Natural killer cell (primary cell): ENCODE data around the gene NFU1. TPM values are rescaled to one million over a fixed set of nuclear protein-coding genes. Genes with fewer than 3 reads are reported as not detected.

Experiments used
- ATAC-seq, 3 donors: fragments of 150-1000 bp in 2 of 3; fragments of 200-7000 bp in 1 of 3; cut with Tn5 transposase; 1 replicate in 1 of 3; 2 replicates in 2 of 3; pipeline ENCODE4 v1.10.0; 2021; ENCODE audit warnings: mild to moderate bottlenecking in 2 of 3, moderate library complexity in 2 of 3
- DNase-seq, 2 donors: peaks; one replicate each; pipeline versions ENCODE4 v3.0.0 to v3.0.0-alpha.2; 2013 to 2021; ENCODE audit warnings: mixed read lengths in 1 of 2
- H3K27ac ChIP-seq: one replicate; pipeline ENCODE4 v1.5.1; 2013; ENCODE audit warnings: mild to moderate bottlenecking, low read length
- H3K27me3 ChIP-seq: one replicate; pipeline ENCODE4 v1.6.1; 2013; ENCODE audit warnings: low read length; ENCODE audit not compliant: control insufficient read depth, insufficient read depth
- H3K36me3 ChIP-seq: one replicate; pipeline ENCODE4 v1.6.1; 2013; ENCODE audit warnings: low read length; ENCODE audit not compliant: control insufficient read depth, insufficient read depth
- H3K4me1 ChIP-seq: one replicate; pipeline ENCODE4 v1.6.1; 2013; ENCODE audit warnings: low read length; ENCODE audit not compliant: control insufficient read depth, insufficient read depth
- H3K4me3 ChIP-seq: one replicate; pipeline ENCODE4 v1.5.1; 2013; ENCODE audit warnings: low read length
- H3K9me3 ChIP-seq: one replicate; pipeline ENCODE4 v1.6.1; 2013; ENCODE audit warnings: low read length; ENCODE audit not compliant: control insufficient read depth, insufficient read depth
- H3K27ac Mint-ChIP-seq, 2 donors: one replicate each; pipeline ENCODE4 v1.8.0; 2022; ENCODE audit warnings: mild to moderate bottlenecking in 2 of 2, mixed read lengths in 2 of 2, moderate library complexity in 1 of 2
- H3K27me3 Mint-ChIP-seq, 2 donors: one replicate each; pipeline ENCODE4 v1.8.0; 2022; ENCODE audit warnings: low read depth in 2 of 2, mixed read lengths in 2 of 2
- H3K36me3 Mint-ChIP-seq: one replicate; pipeline ENCODE4 v1.8.0; 2022; ENCODE audit warnings: mixed read lengths
- H3K4me1 Mint-ChIP-seq, 2 donors: one replicate each; pipeline ENCODE4 v1.8.0; 2022; ENCODE audit warnings: mixed read lengths in 2 of 2
- H3K4me3 Mint-ChIP-seq: one replicate; pipeline ENCODE4 v1.8.0; 2022; ENCODE audit warnings: mild to moderate bottlenecking, moderate library complexity, mixed read lengths
- H3K9me3 Mint-ChIP-seq, 2 donors: one replicate each; pipeline ENCODE4 v1.8.0; 2022; ENCODE audit warnings: mixed read lengths in 2 of 2
- WGBS: methylation state at CpG from one replicate; pipeline ENCODE4 v1.1.7; 2013; ENCODE audit warnings: missing lambda C conversion rate; ENCODE audit not compliant: insufficient coverage; 5-methylcytosine and 5-hydroxymethylcytosine counted together
- intact Hi-C: fragments of 100-400 bp; cut with micrococcal nuclease; formaldehyde crosslinking; loops from one replicate; pipeline ENCODE4 v1.14.2; 2022
- total RNA-seq, 4 donors: library from RNA; stranded (reverse); fragments of 120-200 nt in 1 of 4; gene quantifications; one replicate each; pipeline versions ENCODE4 v1.2.3 to v1.2.4, GENCODE V29; 2013 to 2022
- TF ChIP-seq, protein P1 (sequence below): fragments of 200-600 bp; IDR thresholded peaks from one replicate; pipeline ENCODE4 v1.8.0; 2022; ENCODE audit warnings: antibody characterized with exemption

The NFU1 gene
- total RNA-seq, 3 donors from 2014 or later (not counting 1 experiment from before 2014, with no cell fraction given): 21.4 to 25.0 (median 23.6) TPM

DNA sequence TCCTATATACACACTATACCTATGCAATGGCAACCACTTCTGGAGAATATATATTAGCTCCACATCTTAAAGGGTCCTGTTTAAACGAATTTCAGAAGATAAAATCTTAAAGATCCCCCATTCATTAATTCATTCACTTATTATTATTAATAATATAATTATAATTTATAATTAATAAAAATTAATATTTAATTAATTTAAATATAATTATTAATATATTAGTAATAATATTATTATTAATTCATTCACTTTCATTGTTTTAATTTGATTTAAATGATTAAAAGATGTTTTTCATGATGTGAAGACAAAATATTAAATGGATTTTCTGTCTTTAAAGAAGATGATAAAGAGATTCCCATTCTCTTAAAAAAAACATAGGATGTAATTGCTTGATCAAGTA, 21.1 kb downstream of the NFU1 start:
- H3K36me3 ChIP-seq: peaks cover 21% of the 10 kb centered on the region
- TF ChIP-seq, protein P1, sequence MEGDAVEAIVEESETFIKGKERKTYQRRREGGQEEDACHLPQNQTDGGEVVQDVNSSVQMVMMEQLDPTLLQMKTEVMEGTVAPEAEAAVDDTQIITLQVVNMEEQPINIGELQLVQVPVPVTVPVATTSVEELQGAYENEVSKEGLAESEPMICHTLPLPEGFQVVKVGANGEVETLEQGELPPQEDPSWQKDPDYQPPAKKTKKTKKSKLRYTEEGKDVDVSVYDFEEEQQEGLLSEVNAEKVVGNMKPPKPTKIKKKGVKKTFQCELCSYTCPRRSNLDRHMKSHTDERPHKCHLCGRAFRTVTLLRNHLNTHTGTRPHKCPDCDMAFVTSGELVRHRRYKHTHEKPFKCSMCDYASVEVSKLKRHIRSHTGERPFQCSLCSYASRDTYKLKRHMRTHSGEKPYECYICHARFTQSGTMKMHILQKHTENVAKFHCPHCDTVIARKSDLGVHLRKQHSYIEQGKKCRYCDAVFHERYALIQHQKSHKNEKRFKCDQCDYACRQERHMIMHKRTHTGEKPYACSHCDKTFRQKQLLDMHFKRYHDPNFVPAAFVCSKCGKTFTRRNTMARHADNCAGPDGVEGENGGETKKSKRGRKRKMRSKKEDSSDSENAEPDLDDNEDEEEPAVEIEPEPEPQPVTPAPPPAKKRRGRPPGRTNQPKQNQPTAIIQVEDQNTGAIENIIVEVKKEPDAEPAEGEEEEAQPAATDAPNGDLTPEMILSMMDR: no peak
- Mint-ChIP-seq H3K27ac (no peak overlapping the region), H3K4me1 (no peaks in the 10 kb centered on the region), H3K4me3 (no peak overlapping the region), H3K27me3 (no peaks in the 10 kb centered on the region), H3K9me3 (no peaks in the 10 kb centered on the region), H3K36me3 (no peaks in the 10 kb centered on the region)
- intact Hi-C loops: no loop called here
- H3K9me3 ChIP-seq: no peaks in the 10 kb centered on the region
- H3K4me3 ChIP-seq: no peak overlapping the region
- no peak for DNase-seq
- WGBS: no CpG with 5 or more reads among the region's 1 CpG
- no peak overlapping the region for H3K27ac ChIP-seq
- no peak for ATAC-seq
- H3K4me1 ChIP-seq: no peaks in the 10 kb centered on the region
- H3K27me3 ChIP-seq: no peaks in the 10 kb centered on the region

- no peak overlapping the region for H3K27ac ChIP-seq
- H3K27me3 ChIP-seq: no peaks in the 10 kb centered on the region
- no peak overlapping the region for H3K4me3 ChIP-seq
- H3K36me3 Mint-ChIP-seq: no peaks in the 10 kb centered on the region
- TF ChIP-seq, protein P1: no peak
- ATAC-seq (no peak), DNase-seq (no peak)
- intact Hi-C loops: no loop called here
- H3K9me3 ChIP-seq: no peaks in the 10 kb centered on the region
- H3K27me3 Mint-ChIP-seq: no peaks in the 10 kb centered on the region
- H3K27ac Mint-ChIP-seq: no peak overlapping the region
- no peaks in the 10 kb centered on the region for H3K9me3 Mint-ChIP-seq
- peaks cover 5 to 14% of the 10 kb centered on the region in 2 donors for H3K4me1 Mint-ChIP-seq
- H3K36me3 ChIP-seq: peaks cover 7% of the 10 kb centered on the region
- no peak overlapping the region for H3K4me3 Mint-ChIP-seq
- no peaks in the 10 kb centered on the region for H3K4me1 ChIP-seq
Observed at GRCh38 chr2:69411120-69411519, 26.1 kb downstream of the NFU1 start.

DNA sequence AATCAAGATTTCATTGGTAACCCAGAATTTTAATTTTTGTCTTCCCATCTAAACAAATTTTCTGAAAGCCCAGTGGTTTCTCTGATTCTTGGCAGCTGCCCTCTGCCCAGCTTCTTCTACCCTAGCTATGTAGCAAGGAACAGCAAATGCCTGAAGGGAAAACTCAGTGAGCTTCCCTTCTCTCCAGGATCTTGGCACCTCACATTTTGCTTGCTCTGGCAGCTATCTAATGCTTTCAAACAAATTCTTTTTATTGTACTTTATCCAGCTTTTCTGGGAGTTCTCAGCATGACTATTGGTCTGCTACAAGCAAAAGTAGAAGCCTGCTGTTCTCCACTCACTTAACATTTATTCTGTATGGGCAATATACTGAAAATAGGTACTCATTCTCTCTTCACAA, 31.9 kb downstream of the NFU1 start:
- H3K27me3 ChIP-seq: no peaks in the 10 kb centered on the region
- TF ChIP-seq, protein P1: no peak
- H3K4me1 Mint-ChIP-seq: peaks cover 1 to 10% of the 10 kb centered on the region in 2 donors
- H3K4me3 ChIP-seq: no peak overlapping the region
- H3K27ac ChIP-seq: no peak overlapping the region
- no peaks in the 10 kb centered on the region for H3K9me3 Mint-ChIP-seq
- H3K9me3 ChIP-seq: no peaks in the 10 kb centered on the region
- peaks cover 22% of the 10 kb centered on the region for H3K36me3 ChIP-seq
- H3K27ac Mint-ChIP-seq: no peak overlapping the region
- peaks cover 18% of the 10 kb centered on the region for H3K36me3 Mint-ChIP-seq
- intact Hi-C loops: no loop called here
- no peaks in the 10 kb centered on the region for H3K4me1 ChIP-seq
- DNase-seq (no peak), ATAC-seq (no peak)
- no peaks in the 10 kb centered on the region for H3K27me3 Mint-ChIP-seq
- no peak overlapping the region for H3K4me3 Mint-ChIP-seq

DNA sequence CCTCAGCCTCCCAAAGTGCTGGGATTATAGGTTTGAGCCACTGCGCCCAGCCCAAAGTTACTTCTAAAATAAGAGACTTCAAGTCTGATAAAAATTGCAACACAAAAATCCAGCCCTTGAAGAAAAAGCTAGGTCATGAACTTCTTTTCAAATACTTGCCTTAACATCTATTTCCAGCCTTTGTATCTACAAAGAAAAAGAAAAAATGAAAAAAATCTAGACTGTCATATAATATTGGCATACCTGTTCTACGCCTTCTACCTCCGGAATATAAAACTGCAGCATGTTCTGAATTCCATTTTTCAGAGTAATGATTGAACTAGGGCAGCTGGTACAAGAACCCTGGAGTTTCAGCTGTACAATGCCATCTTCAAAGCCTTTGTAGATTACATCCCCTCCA, 37.1 kb downstream of the NFU1 start:
- no peaks in the 10 kb centered on the region for H3K27me3 Mint-ChIP-seq
- TF ChIP-seq, protein P1: no peak
- H3K9me3 Mint-ChIP-seq: no peaks in the 10 kb centered on the region
- peaks cover 39% of the 10 kb centered on the region for H3K36me3 ChIP-seq
- no peak overlapping the region for H3K27ac ChIP-seq
- H3K4me3 Mint-ChIP-seq: no peak overlapping the region
- no peak overlapping the region for H3K4me3 ChIP-seq
- H3K4me1 Mint-ChIP-seq: no peaks in the 10 kb centered on the region
- 100% methylated on average over 3 of the region's 3 CpGs for WGBS
- H3K36me3 Mint-ChIP-seq: peaks cover 13% of the 10 kb centered on the region
- no peaks in the 10 kb centered on the region for H3K27me3 ChIP-seq
- H3K9me3 ChIP-seq: no peaks in the 10 kb centered on the region
- intact Hi-C loops: no loop called here
- DNase-seq: no peak
- no peaks in the 10 kb centered on the region for H3K4me1 ChIP-seq
- no peak overlapping the region for H3K27ac Mint-ChIP-seq
- ATAC-seq: no peak
